ENCODE measurements around the gene TAF4B.

GRCh38 chr18:26436176-26437051 is 210.2 kb downstream of the TAF4B start:
- TF ChIP-seq CTCF (IDR thresholded peaks at IDR 0.05) (no peak), POLR2A (IDR thresholded peaks at IDR 0.05) (no peak)

Measured in testis (tissue), 2 donors.